Spleen (tissue), 11 donors: ENCODE data around the gene SRXN1. TPM values are rescaled to one million over a fixed set of nuclear protein-coding genes. Genes with fewer than 3 reads are reported as not detected.

Experiments
- DNase-seq: peaks from one replicate; pipeline ENCODE4 v3.0.0-alpha.2; 2020
- H3K27ac ChIP-seq, 8 donors: fragments of 200-600 bp; sonication (generic) in 7 of 8; 1 replicate in 4 of 8; 2 replicates in 4 of 8; pipeline versions ENCODE4 v1.5.0 to v1.8.0; 2016 to 2021; ENCODE audit warnings: inconsistent platforms in 4 of 8, mild to moderate bottlenecking in 4 of 8, moderate library complexity in 1 of 8
- H3K27me3 ChIP-seq, 7 donors: fragments of 200-600 bp; sonication (generic) in 6 of 7; replicated peaks in 1 of 7; 1 replicate in 4 of 7; 2 replicates in 3 of 7; pipeline versions ENCODE4 v1.5.0 to v1.8.0; 2016 to 2021; ENCODE audit warnings: inconsistent platforms in 3 of 7, mild to moderate bottlenecking in 1 of 7
- H3K36me3 ChIP-seq, 6 donors: fragments of 200-600 bp; sonication (generic) in 5 of 6; 1 replicate in 4 of 6; 2 replicates in 2 of 6; pipeline versions ENCODE4 v1.5.0 to v1.8.0; 2016 to 2021; ENCODE audit warnings: inconsistent platforms in 2 of 6
- H3K4me1 ChIP-seq, 6 donors: fragments of 200-600 bp; sonication (generic) in 5 of 6; 1 replicate in 3 of 6; 2 replicates in 3 of 6; pipeline versions ENCODE4 v1.5.0 to v1.8.0; 2016 to 2021; ENCODE audit warnings: inconsistent platforms in 3 of 6
- H3K4me3 ChIP-seq, 8 donors: fragments of 200-600 bp; sonication (generic) in 7 of 8; 1 replicate in 4 of 8; 2 replicates in 4 of 8; pipeline versions ENCODE4 v1.5.0 to v1.8.0; 2016 to 2021; ENCODE audit warnings: inconsistent platforms in 4 of 8, mild to moderate bottlenecking in 4 of 8, moderate library complexity in 2 of 8
- H3K9me3 ChIP-seq, 8 donors: fragments of 200-600 bp; sonication (generic) in 7 of 8; 1 replicate in 4 of 8; 2 replicates in 4 of 8; pipeline versions ENCODE4 v1.5.0 to v1.8.0; 2016 to 2021; ENCODE audit warnings: inconsistent platforms in 4 of 8
- CTCF ChIP-seq, 11 experiments: fragments of 200-600 bp in 7 of 11; fragments of 450-650 bp in 4 of 11; sonication (generic) in 4 of 11; IDR thresholded peaks in 8 of 11; conservative IDR thresholded peaks in 3 of 11; 1 replicate in 7 of 11; 2 replicates in 4 of 11; pipeline versions ENCODE4 v1.4.0 to v1.8.0; 2016 to 2021; ENCODE audit warnings: antibody characterized with exemption in 11 of 11, inconsistent platforms in 4 of 11, mild to moderate bottlenecking in 1 of 11
- POLR2A ChIP-seq, 3 donors: fragments of 450-650 bp; IDR thresholded peaks; one replicate each; pipeline ENCODE4 v1.5.1; 2017; ENCODE audit warnings: antibody characterized with exemption in 3 of 3, mild to moderate bottlenecking in 1 of 3
- POLR2AphosphoS5 ChIP-seq, 3 donors: sonication (generic); formaldehyde crosslinking; IDR thresholded peaks; one replicate each; pipeline ENCODE4 v1.5.1; 2017; ENCODE audit warnings: antibody characterized with exemption in 3 of 3
- WGBS, 5 donors: extraction: QIAGEN DNeasy Blood & Tissue Kit in 3 of 5; methylation state at CpG; one replicate each; pipeline versions ENCODE4 v1.1.5 to v1.1.7; 2013 to 2018; 5-methylcytosine and 5-hydroxymethylcytosine counted together
- intact Hi-C: fragments of 100-400 bp; cut with DNase I; formaldehyde crosslinking; loops from one replicate; pipeline ENCODE4 v1.15.0; 2023; ENCODE audit warnings: low total_unique reads
- polyA plus RNA-seq, 3 donors: library from polyadenylated mRNA; stranded (reverse); fragments of 200-250 nt; gene quantifications; one replicate each; pipeline ENCODE4 v1.2.1, GENCODE V29; 2013
- total RNA-seq, 7 donors: library from RNA; depleted of rRNA in 3 of 7; stranded (reverse); fragments of >200 nt in 3 of 7; fragmentation: NEBNext Ultra II Directional in 4 of 7; extraction: Animal tissue kit (Norgen Biotek cat#: 25700) in 4 of 7; gene quantifications; one replicate each; pipeline versions ENCODE4 v1.1.0 to v1.2.1, GENCODE V29; 2016 to 2021
- donor health status: healthy with polysubstance abuse.
- donor health status: DM: no; HTN: no; CAD: no; lungs with moderate emphysema.
- donor health status: DM: no; HTN: no; CAD: no.
- donor health status: Bipolar disorder and iron deficiency.
- donor health status: healthy.
- donor health status: DM: no; HTN: no; CAD: no.
- donor health status: DM: yes; HTN: yes; CAD: no.

SRXN1 gene
- total and polyA plus RNA-seq, 10 donors: 4.5 to 31.3 (median 12.7) TPM

- intact Hi-C loops: no loop called here
- TF ChIP-seq POLR2A (IDR thresholded peaks at IDR 0.05) (no peak), POLR2AphosphoS5 (IDR thresholded peaks at IDR 0.05) (no peak), CTCF (IDR thresholded peaks at IDR 0.05 in 8 of 11, conservative IDR thresholded peaks at IDR 0.05 in 3 of 11) (no peak)
- 71 to 81% (median 77%) methylated on average over 11 of the region's 11 CpGs for WGBS, 5 donors
These were observed 3.0 kb upstream of the SRXN1 start for GRCh38 chr20:655726-656624.

GRCh38 chr20:654417-654750, 1.4 kb upstream of the SRXN1 start:
- intact Hi-C loops: no loop called here
- DNase-seq: no peak
- Histone ChIP-seq H3K9me3 (no peaks in the 10 kb centered on the region), H3K36me3 (peaks cover 0 to 15% (median 0%) of the 10 kb centered on the region in 6 donors), H3K27ac (peak overlapping the region in 3 of 8 donors; percentile 81 to 93 (median 81)), H3K4me1 (peaks cover 13 to 50% (median 28%) of the 10 kb centered on the region in 6 donors), H3K27me3 (peaks cover 0 to 36% (median 0%) of the 10 kb centered on the region in 7 donors), H3K4me3 (peak overlapping the region in 1 of 8 donors; percentile 93)
- 89 to 96% (median 92%) methylated on average over 3 of the region's 3 CpGs for WGBS, 5 donors
- TF ChIP-seq CTCF (IDR thresholded peaks at IDR 0.05 in 8 of 11, conservative IDR thresholded peaks at IDR 0.05 in 3 of 11): no peak
- no peak for TF ChIP-seq POLR2AphosphoS5 (IDR thresholded peaks at IDR 0.05)
- no peak for TF ChIP-seq POLR2A (IDR thresholded peaks at IDR 0.05)

More at GRCh38 chr20:655726-656624, 3.0 kb upstream of the SRXN1 start:
- Histone ChIP-seq H3K27me3 (peaks cover 0 to 52% (median 0%) of the 10 kb centered on the region in 7 donors), H3K9me3 (no peaks in the 10 kb centered on the region), H3K4me3 (no peak overlapping the region), H3K4me1 (peaks cover 13 to 57% (median 30%) of the 10 kb centered on the region in 6 donors), H3K27ac (no peak overlapping the region), H3K36me3 (no peaks in the 10 kb centered on the region)
- no peak for DNase-seq

GRCh38 chr20:653590-654416, 803 bp upstream of the SRXN1 start:
- H3K9me3 ChIP-seq: no peaks in the 10 kb centered on the region
- H3K27me3 ChIP-seq: peaks cover 0 to 30% (median 0%) of the 10 kb centered on the region in 7 donors
- 25 to 31% (median 29%) methylated on average over 25 to 31 of the region's 31 CpGs for WGBS, 5 donors
- intact Hi-C loops: no loop called here
- H3K27ac ChIP-seq: peak overlapping the region in 7 of 8 donors; percentile 58 to 93 (median 81)
- H3K4me3 ChIP-seq: peak overlapping the region; percentile 49 to 93 (median 64)
- peaks cover 0 to 21% (median 3%) of the 10 kb centered on the region in 6 donors for H3K36me3 ChIP-seq
- H3K4me1 ChIP-seq: peaks cover 13 to 44% (median 28%) of the 10 kb centered on the region in 6 donors
- TF ChIP-seq POLR2AphosphoS5 (IDR thresholded peaks at IDR 0.05) (peak in 1 of 3 donors; percentile 20), POLR2A (IDR thresholded peaks at IDR 0.05) (no peak), CTCF (IDR thresholded peaks at IDR 0.05 in 8 of 11, conservative IDR thresholded peaks at IDR 0.05 in 3 of 11) (peak in 1 of 11 experiments; percentile 29)
- no peak for DNase-seq
